ENCODE measurements around the gene ANAPC2.

Gene ANAPC2

DNA sequence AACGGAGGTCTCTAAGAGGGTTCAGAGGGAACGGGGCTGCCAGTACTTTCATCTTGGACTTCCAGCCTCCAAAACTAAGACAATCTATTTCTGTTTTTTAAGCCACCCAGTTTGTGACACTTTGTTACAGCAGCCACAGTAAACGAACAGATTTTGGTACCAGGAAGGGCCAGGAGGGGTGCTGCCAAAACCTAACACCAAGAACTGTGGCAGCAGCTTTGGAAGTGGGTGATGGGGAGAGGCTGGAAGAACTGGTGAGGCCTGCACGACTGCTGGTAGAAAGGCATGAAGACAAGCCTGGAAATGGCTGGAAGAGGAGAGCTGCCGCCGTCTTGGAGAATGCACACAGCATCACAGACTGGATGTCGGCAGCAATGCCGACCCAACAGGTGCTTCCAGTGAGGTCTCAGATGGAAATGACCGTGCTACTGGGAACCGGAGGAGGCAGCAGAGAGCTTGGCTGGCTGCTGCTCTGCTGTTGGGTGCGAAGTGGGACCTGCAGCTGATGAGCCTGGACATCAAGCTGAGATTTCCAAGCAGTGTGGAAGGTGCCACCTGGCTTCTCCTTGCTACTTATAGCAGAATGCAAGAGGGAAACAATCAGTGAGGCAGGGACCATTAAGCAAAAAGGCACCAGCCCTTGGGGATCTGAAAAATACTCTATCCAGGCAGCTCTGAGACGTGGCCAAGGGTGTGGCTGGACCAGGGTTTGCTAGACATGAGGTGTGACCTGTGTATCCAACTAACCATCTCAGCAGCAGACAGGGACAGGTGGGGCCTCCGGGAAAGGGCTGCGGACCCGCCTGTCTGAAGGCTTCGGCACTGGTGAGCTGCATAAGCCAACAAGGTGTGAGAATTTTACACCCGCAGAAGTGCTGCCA is 11.8 kb downstream of the ANAPC2 start:
- no peak for DNase-seq (ENCODE audit: low read depth in 2 of 3, low spot score in 1 of 3)

DNA sequence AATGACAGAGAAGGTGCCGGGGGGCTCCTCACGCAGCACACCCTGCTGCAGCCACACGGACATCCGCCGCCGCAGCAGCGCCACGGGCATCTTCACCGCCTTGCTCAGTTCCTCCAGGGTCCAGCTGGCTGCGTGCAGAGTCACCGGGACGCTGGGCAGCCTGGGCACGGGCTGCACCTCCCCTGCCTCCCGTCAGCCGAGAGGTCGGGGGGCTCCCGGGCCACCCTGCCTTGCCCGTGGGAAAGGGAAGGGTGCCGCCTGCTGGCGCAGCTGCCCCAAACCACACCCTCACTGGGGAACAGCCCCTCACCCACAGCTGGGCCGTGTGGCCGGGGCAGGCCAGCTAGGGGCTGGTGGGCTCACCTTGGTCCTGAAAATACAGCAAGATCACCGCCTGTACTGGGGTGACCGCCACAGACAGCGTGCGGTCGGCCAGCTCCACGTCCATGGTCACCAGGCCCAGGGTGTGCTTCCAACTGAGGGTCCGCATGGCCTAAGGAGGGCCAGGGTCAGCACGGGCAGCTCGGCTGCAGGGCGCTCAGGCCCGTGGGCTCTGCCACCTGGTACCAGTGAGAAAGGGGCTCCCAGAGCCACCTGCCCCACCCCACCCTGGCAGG is 12.9 kb downstream of the ANAPC2 start:
- DNase-seq (ENCODE audit: low read depth in 2 of 3, low spot score in 1 of 3) = no peak

DNA sequence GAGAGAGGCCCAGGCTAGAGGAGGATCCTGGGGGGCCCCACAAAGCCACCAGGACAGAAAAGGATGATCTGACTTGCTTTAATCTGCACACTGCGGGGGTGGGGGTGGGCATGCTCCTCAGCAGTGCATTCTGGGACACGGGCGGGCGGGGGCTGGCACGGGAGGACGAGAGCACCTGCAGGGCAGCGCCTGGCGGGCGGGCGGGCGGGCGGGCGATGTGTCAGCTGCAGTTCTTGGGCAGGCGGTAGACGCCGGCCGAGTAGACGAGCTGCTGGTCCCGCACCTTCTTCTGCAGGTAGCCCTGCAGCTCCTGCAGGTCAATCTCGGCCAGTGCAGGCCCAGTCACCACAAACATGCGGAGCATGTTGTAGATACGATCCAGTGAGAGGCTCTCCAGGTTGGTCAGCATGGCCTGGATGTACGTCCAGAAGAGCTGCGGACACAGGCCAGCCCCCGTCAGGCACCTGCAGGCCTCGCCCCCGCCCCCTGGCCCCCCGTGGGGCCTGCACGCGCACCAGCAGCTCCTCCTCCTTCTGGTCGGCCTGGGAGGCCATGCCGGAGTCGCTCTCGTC is 13.6 kb downstream of the ANAPC2 start:
- no peak for DNase-seq (ENCODE audit: low read depth in 2 of 3, low spot score in 1 of 3)

GRCh38 chr9:137173796-137174664 is 14.3 kb downstream of the ANAPC2 start:
- no peak for DNase-seq (ENCODE audit: low read depth in 2 of 3, low spot score in 1 of 3)

- DNase-seq (ENCODE audit: low read depth in 2 of 3, low spot score in 1 of 3) = no peak
Measured at GRCh38 chr9:137172901-137173795, 15.2 kb downstream of the ANAPC2 start.

GRCh38 chr9:137171149-137171900 is 17.0 kb downstream of the ANAPC2 start:
- DNase-seq (ENCODE audit: low read depth in 2 of 3, low spot score in 1 of 3) = no peak

- no peak for DNase-seq (ENCODE audit: low read depth in 2 of 3, low spot score in 1 of 3)
Measured at GRCh38 chr9:137170486-137171148, 17.7 kb downstream of the ANAPC2 start.

GRCh38 chr9:137169896-137170358 is 18.4 kb downstream of the ANAPC2 start, which contains the start of gene LRRC26:
LRRC26 (minus strand) TSS chr9:137170051; CDS start chr9:137169943, 108 bp downstream.
- DNase-seq (ENCODE audit: low read depth in 2 of 3, low spot score in 1 of 3) = no peak

- no peak for DNase-seq (ENCODE audit: low read depth in 2 of 3, low spot score in 1 of 3)
Measured at GRCh38 chr9:137168904-137169856, 19.2 kb downstream of the ANAPC2 start.

- DNase-seq (ENCODE audit: low read depth in 2 of 3, low spot score in 1 of 3) = no peak
Measured at GRCh38 chr9:137168573-137168903, 19.8 kb downstream of the ANAPC2 start.

DNA sequence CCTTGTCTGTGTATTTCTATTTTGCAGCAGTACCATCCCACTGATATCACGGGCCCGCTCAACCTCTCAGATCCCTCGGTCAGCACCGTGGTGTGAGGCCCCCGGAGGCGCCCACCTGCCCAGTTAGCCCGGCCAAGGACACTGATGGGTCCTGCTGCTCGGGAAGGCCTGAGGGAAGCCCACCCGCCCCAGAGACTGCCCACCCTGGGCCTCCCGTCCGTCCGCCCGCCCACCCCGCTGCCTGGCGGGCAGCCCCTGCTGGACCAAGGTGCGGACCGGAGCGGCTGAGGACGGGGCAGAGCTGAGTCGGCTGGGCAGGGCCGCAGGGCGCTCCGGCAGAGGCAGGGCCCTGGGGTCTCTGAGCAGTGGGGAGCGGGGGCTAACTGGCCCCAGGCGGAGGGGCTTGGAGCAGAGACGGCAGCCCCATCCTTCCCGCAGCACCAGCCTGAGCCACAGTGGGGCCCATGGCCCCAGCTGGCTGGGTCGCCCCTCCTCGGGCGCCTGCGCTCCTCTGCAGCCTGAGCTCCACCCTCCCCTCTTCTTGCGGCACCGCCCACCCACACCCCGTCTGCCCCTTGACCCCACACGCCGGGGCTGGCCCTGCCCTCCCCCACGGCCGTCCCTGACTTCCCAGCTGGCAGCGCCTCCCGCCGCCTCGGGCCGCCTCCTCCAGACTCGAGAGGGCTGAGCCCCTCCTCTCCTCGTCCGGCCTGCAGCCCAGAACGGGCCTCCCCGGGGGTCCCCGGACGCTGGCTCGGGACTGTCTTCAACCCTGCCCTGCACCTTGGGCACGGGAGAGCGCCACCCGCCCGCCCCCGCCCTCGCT is 20.4 kb downstream of the ANAPC2 start:
- DNase-seq (ENCODE audit: low read depth in 2 of 3, low spot score in 1 of 3) = no peak

GRCh38 chr9:137167277-137167746 is 21.0 kb downstream of the ANAPC2 start:
- DNase-seq (ENCODE audit: low read depth in 2 of 3, low spot score in 1 of 3) = no peak

DNA sequence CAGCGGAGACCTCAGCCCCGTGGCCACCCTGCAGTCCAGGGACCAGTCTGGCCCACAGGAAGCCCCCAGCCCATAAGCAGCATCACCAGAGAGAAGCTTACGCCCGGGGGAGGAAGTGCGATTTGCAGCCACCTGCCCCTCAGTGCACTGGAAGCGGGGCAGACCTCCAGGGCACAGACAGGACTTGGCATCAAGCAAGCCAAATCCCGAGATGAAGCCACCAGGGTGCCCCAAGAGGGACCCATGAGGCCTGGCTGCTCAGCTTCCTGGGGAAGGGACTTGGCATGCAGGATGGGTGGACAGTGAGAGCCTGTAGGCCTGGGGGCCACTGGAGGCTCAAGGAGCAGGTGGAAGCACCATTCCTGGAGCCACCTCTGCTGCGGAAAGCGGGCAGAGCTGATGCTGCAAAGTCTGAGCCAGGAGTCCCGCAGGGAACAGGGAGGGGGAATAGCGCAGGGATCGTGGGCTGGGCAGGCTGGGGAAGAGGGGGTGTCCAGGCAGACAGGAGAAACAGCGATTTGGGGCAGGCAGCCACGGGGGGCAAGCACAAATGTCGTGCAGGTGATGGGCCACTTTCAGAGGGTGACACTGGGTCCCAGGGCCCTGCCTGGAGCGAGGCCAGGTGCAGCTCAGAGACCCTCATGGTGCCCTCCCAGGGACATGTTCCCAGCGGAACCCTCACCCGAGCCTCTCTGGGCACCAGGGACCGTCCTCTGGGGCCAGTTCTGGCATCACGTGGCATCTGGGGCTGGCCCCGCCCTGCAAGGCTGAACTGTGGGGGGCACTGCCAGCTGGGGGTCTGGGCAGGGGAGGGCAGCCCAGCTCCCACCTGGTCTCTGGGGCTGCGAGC is 21.8 kb downstream of the ANAPC2 start:
- DNase-seq (ENCODE audit: low read depth in 2 of 3, low spot score in 1 of 3) = no peak

DNA sequence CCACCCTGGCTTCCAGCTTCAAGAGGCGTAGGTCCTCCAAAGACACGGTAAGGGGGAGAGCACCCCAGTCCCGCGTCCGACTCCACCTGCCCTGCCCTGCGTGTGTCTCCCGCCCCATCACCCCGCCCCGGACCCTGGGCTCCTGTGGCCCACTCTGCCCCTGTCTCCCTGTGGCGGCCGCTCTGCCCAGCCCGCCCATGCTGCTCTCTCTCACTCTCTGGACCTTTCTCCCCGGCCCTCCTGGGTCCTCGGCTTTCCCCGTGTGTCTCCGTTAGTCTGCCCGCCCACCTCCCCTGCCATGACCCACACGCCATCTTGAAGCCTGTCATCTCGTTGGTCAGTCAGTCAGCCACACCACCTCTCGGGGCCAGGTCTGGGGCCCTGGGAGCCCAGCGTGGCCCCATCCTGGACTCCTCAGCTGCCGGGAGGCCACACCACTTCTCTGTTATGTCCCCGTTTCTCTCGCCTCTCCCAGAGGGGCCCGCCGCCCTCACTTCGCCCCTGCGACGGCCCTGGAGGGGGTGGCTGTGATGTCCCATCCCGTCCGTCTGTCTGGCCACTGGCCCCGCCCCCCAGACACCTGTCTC is 23.0 kb downstream of the ANAPC2 start:
- no peak for DNase-seq (ENCODE audit: low read depth in 2 of 3, low spot score in 1 of 3)
